HTERT RPE-1 (cell line): Measurements from ENCODE around the gene FAM219A.

ENCODE experiments used
- in situ Hi-C: fragments of 300-500 bp; cut with MboI; formaldehyde crosslinking; loops from 4 replicates; pipeline ENCODE4 v1.14.3; 2020; ENCODE audit warnings: low sequenced_read_pairs

The FAM219A gene, protein sequence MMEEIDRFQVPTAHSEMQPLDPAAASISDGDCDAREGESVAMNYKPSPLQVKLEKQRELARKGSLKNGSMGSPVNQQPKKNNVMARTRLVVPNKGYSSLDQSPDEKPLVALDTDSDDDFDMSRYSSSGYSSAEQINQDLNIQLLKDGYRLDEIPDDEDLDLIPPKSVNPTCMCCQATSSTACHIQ

DNA sequence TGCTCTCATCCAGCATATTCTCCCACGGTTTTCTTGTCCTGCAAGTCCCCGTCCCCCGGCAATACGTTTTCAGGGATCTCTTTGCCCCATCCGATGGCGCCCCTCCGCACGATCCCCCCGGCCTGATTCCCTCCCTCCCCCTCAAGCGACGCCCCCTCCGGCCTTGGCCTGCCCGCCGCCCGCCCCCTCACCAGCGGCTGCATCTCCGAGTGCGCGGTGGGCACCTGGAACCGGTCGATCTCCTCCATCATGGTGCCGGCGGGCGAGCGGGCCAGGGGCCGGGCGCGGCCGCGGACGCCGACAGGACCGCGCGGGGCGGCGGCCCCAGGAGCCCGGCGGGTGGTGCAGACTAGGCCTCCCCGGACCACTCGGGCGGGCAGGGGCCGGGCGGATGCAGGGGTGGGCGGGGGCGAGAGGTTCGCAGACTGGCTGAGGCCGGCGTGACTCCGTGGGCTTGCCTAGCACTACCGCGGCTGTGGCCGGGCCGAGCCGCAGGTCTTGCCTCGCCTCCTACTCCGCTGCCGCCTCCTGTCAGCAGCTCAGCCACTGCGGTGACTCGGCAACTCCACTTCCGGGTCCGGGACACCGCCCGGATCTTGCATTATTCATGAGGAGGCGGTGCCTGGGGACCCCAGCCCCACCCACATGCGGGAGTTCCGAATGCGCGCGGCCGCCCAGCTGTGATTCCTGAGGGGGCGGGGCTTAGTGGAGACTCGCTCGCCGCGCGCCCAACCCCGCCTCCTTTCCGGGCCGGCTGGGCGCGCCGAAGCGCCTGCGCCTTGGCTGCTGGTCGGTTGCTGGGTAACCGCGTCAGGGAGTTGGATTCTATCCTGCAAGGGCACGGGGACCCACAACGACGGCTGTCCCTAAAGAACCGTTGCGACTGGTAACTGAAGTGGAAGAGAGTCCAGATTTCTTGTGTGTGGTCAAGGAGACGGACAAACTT, at the start of gene FAM219A, which contains the start of gene DNAI1:
Gene FAM219A, minus strand, starts transcription at position 558 of the 946 bp plus-strand sequence. Its CDS starts 307 bp downstream, at position 251.
Gene DNAI1, plus strand, starts transcription at position 793 of the 946 bp plus-strand sequence. CDS start 201 bp downstream, outside the sequence.
- in situ Hi-C loops, result no loop called here

DNA sequence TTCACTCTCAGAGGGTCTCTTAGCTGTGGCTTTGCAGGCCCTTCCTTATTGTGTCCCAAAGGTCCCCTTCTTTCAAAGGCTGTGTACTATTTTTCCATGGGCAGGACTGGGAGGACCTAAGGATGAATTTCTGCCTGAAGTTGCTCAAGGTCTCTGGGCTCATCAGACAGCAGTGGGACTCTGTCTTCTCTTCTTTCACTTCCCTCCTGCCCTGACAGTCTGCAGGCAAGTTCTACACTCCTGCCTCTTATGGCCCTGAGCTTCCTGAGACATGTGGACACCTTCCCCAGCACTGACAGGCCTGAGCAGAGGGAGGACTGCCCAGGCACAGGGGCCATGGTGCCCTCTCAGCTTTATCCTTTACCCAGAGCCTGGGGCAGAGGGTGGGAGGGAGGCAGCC, 49.6 kb upstream of the FAM219A start:
- in situ Hi-C loops, result no loop called here

DNA sequence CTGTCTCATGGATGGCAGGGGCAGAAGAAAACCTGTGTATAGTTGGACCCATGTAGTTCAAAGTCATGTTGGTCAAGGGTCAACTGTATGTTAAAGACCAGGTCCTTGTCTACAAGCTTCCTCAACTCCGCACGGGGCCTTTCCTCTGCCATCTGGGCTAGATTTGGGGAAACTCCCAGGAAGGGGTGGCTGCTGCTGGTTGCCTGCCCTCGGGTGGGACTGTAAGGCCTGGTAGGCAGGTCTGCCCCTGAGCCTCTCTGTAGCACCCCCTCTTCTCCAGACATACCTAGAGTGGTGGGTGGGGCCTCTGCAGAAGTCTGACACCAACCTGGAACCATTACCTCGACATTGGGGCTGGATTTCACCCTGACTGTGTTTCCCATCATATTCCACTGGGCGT, 49.2 kb upstream of the FAM219A start:
- in situ Hi-C loops, result no loop called here

DNA sequence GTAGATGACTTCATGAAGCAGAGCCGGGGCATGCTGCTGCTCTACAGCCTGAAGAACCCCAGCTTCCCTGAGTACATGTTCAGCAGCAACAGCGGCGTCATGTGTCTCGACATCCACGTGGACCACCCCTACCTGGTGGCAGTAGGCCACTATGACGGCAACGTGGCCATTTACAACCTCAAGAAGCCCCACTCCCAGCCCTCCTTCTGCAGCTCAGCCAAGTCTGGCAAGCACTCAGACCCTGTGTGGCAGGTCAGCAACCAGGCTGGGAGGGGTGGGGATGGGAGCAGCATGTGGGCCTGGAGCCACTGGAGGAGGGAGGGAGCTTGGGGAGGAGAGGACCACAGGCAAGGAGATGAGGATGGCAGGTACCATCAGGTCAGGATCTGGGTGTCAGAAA, 48.3 kb upstream of the FAM219A start:
- in situ Hi-C loops, result no loop called here

DNA sequence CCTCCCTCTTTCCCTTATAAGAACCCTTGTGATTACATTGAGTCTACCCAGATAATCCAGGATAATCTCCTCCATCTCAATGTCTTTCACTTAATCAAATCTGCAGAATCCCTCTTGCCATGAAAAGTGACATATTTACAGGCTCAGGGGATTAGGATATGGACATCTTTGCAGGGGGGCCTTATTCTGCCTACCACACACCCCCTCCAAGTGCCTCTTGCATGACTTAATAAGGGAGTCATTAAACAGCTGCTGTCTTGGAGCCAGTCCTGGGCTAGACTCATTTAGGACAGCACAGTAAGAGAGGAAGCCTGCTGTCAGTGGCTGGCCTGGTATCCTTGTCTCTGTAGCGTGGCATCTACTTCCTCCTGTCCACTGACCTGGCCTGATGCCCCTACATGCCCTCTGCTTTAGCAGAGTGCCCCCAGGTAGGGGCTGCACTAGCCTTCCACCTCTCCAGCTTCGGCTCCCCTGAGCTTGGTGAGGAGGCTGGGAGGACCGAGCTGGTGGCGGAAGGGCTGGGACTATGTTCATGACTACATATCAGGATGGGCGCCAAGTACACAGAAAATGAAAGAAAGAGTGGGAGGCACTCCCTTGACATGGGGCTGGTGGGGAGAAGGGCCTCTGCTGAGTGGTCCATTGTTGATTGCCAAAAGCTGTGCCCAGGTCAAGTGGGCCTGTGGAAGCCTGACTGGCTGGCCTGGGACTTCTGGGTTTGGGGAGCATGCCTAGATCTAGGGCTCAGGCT, 47.2 kb upstream of the FAM219A start:
- in situ Hi-C loops, result no loop called here

DNA sequence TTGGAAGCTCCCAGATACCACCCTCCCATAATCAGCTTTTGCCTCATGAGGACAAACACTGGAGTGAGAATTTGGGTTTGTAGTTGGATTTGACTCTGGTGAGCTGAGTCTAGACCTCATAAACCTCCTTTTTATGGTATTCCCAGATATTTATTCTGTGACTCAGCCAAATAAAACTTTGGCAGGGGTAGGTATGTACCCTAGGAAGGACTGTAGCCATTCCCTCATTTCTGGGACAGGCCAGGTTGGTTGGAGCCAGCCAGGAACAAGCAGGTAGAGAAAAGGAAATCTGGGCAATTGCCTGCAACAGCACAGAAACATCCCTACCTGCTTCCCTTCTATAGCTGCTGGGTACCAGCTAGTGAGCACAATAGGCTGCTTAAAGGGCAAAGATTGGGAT, 45.0 kb upstream of the FAM219A start:
- in situ Hi-C loops, result no loop called here

DNA sequence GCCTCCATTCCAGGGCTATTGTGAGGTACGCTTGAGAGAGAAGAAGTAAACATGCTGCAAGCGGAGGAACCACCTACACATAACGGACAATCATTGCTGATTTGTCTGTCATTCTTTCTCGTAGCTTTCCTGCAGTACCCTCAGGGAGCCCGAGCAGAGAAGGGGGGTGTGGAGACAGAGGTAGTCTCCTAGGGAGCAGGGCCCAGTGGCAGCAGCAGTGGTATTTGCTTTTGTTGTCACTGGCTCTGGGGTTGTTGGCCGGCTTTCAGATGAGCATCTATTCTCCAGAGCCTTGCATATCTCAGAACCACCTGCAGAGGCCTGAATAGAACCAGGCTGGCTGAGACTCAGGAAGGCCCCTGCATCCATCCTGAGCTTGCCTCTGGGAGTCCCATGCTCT, 44.5 kb upstream of the FAM219A start:
- in situ Hi-C loops, result no loop called here

DNA sequence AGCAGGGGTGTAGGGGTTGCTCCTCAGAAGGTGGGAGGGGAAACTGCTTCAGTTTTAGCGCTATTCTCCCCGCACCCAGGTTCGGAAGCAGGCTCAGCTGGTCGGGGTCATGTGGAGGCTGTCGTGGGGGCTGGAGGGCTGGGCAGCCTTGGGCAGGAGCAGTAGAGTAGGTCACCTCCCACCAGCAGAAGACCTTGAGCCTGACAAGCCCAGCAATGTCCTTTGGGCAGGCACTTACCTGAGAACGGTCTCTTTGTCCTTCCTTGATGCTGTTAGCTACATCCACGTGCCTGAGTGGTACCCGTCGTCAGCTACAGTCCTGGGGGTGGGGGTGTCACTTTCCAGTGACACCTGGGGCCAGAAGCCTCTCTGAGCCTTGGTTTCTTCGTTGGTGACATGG, 44.1 kb upstream of the FAM219A start:
- in situ Hi-C loops, result no loop called here

DNA sequence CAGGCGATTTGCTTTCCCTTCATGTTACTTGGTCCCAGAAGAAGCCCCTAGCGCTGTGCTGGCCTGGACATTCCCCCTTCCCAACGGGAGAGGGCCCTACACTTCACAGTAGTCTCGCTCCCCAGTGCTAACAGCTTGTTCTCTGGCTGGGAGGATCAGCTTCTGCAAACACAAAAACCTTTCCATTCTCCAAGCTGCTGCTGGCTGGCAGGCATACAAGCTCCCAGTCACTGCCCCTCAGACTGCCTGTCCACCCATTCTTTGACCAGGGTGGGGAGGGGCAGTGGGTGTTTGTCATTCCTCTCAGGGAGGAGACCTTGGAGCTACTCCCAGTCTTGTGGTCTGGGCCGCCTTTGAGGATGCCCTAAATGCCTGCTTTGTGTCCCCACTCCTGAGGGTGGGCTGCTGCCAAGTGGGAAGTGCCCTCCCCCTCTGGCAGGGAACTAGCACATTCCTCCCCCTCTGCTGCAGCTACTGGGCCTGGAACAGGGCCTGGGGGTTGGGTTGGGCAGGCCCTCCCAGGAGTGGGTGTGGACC, 43.6 kb upstream of the FAM219A start:
- in situ Hi-C loops, result no loop called here

DNA sequence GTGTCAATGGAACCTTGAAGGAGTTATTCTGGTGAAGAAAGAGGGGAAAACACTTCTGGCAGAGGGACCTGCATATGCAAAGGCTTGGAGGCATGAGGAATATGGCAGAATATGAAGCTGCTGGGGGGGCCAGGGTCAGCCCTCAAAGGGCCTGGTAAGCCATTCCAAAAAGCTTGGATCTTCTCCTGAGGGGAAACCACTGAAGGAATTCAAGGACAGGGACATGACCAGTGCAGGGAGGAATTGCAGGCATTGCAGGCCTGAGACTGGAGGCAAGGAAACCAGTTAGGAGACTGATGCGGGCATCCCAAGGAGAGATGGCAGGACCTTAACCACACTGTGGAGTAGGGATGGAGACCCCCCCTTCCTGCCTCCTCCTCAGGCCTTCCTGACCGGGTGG, 43.0 kb upstream of the FAM219A start:
- in situ Hi-C loops, result no loop called here

DNA sequence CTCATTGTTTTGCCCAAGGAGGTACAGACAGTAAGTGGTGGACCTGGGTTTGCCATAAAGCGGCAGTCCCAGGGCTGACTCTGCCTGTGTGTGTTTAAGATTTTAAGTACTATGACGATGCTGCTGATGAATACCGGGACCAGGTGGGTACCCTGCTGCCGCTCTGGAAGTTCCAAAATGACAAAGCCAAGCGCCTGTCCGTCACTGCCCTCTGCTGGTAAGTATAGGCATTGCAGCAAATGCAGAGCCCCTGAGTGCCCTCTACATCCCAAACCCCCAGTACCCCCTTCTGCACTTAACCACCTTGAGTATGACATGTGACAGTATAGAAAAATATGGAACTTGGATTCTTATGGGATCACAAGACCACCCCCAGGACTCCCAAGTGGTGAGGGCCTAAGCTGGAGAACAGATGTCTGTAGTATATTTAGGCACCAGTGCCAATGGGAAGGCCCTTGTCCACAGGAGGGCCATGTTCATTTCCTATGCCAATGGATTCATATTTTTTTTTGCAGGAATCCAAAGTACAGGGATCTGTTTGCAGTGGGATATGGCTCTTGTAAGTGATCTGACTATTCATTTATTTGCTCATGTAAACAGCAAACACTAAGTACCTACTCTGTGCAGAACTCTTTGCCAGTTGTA, 42.4 kb upstream of the FAM219A start:
- in situ Hi-C loops, result no loop called here

DNA sequence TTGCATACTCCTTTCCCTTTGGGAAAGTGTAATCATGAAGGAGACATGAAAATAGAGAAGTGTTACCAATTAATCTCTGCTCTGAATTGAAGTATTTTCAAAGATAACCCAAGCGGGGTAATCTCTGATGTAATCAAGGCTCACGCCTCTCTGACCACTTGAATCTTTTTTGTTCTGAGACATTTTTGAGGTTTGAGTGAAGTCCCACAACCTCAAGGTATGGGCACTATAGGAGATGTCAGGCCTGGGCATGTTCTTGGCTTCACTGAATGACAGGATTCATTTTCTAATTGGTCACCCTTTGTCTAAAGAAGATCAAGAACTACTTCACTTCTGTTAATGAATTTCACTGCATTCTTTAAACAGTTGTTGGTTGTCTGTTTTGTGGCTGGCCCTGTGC, 40.7 kb upstream of the FAM219A start:
- in situ Hi-C loops, result no loop called here

DNA sequence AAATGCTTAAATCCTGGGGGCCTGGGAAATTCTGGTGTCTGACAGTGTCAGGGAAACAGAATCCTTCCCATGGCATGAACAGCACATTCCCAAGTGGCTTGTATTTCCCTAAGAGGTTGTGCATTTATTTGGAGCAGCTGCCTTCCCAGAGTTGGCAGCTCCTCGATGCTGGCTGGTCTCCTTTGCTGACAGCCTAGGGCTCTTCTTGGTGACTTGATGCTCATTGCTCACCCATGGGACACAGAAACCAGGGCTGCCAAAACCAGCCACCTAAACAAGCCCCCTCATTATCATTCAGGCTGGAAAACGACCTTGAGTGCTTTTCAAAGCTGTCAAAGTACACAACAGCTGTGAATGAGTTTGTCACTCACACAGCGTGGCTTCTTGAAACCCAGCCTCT, 40.2 kb upstream of the FAM219A start:
- in situ Hi-C loops, result no loop called here

DNA sequence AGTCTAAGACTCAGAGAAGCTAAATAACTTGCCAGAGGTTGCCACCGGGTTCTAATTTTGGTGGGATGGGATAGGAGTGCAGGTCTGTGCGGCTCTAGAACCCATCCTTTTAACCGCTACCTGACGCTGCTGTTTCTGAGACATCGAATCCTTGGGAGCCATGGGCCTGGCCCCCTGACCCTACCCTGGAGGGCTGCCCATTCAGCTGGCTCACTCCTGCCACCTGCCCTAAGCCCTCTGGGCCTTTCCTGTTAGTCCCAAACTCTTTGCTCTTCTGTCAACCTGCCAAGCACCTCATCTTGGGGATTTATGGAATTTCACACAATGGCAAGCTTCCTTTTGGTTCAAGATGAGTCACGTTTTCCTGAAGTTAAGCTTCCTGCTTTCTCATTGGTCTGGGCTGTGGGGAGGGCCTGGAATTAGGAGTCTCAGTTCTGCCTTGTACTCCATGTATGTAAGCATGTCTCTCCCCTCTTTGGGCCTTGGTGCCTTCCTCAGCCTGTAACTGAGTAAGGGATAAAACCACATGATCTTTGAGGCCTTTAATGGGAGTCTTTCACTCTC, 37.9 kb upstream of the FAM219A start:
- in situ Hi-C loops, result no loop called here

DNA sequence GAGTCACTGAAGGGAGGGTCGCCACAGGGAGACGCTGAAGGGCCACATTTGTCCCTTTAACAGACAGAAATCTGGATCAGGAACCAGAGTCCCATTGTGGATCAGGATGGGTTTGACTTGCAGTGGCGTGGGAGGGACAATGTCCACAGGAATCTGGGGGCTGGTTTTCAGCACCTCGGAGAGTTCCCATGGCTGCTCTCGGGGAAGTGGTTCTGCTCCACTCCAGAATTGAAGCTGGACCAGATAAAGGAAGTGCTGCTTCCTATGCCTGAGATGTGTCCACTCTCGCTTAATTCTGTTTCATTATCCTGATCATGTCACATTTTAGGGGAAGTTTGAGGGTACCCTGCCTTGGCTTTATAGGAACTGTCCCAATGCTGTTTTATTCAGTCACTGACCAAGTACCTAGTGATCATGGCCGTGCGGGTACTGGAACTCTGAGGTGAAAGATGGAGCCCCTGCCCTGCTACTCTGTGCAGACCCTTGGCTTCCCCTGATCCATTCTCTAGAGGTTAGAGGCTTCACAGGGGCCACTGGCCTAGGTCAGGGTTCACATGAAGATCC, 35.7 kb upstream of the FAM219A start:
- in situ Hi-C loops, result no loop called here

DNA sequence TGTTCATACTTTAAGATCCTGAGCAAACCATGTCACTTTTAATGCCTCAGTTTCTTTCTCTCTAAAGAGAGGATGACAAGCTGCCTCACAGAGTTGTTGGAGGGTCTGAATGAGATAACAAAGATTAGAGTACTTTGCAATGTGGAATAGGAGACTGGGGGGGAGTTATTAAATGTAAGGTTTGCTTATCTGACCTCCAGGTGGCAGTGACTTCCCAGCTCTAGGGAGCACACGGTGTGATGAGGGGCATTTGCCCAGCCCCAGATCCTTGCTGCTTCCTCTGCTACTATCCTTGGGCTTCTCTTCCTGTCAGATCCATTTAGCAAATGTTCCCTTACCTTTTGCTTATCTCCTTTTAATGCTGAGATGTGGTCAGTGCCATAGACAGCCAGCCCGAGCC, 33.7 kb upstream of the FAM219A start:
- in situ Hi-C loops, result no loop called here

DNA sequence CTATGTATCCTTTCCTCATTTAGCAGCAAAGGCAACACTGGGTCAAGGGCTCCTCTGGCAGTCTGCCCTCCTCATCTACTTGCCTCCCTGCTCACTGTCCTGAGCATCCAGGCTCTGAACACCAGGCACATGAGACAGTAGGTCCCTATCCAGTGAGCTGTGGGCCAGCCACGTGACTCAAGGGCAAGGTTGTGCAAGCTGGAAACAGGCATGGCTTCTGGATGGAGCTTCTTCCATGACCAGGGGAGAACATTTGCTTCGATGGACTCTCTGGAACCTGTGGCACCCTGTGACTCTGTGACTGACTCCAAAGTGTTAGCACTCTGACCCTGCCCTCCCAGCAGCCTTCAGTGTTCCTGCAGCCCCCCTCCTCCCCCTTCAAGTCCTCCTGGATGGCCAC, 33.2 kb upstream of the FAM219A start:
- in situ Hi-C loops, result no loop called here

DNA sequence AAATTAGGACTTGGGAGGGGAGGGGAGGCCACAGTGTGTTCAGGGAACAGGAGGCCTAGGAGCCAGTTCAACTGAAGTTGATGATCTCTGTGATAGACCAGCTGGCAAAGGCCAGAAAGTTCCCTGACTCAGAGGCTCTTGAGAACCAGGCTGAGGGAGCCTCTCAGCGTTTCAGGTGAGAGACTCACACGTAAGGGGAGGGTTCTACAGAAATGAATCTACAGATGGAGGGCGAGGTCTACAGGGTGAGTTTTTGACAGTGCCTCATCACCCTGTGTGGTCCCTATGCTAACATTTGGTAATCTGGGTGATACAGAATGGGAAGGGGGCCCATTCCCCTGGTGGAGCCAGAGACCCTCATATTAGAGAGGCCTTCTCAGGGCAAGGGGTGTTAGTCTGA, 32.4 kb upstream of the FAM219A start:
- in situ Hi-C loops, result no loop called here

DNA sequence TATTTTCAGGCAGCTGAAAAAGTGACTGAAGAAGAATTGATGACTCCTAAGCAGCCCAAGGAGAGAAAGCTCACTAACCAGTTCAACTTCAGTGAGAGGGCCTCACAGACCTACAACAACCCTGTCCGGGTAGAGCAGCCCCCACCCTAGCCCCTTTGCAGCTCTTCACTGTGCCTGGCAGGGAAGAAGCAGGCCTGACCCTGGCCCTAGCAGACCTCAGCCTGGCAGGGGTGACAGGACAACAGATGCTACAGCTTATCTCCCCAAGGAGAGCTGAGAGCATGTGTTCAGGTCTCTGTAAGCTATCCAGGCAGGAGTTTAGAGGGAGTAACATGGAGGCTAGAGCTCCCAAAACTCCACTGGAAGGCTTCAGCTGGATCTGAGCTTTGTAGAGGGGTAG, 32.0 kb upstream of the FAM219A start:
- in situ Hi-C loops, result no loop called here

DNA sequence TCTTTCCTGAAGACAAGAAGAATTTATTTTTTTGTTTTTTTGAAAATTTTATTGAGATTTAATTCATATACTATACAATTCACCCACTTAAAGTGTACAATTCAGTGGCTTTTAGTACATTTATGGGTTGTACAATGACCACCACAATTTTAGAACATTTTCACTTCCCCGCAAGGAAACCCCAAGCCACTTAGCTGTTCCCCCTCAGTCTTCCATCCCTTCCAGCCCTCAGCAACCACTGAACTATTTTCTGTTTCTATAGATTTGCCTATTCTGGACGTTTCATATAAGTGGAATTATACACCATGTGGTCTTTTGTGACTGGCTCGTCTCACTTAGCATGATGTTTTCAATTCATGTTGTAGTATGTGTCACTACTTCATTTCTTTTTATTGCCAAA, 28.2 kb upstream of the FAM219A start:
- in situ Hi-C loops, result no loop called here
